GM12891 (cell line): ENCODE measurements around the gene DAZAP2.

ENCODE experiments used
- POLR2A ChIP-seq: IDR thresholded peaks from 2 replicates; pipeline ENCODE4 v1.6.1; 2011; ENCODE audit warnings: low read depth, low read length, control low read depth
- POLR2AphosphoS5 ChIP-seq: IDR thresholded peaks from 2 replicates; pipeline ENCODE4 v1.6.1; 2011; ENCODE audit warnings: low read depth, low read length, control low read depth
- TAF1 ChIP-seq: IDR thresholded peaks from 2 replicates; pipeline ENCODE4 v1.6.1; 2011; ENCODE audit warnings: low read depth, low read length, control low read depth

- no peak for TF ChIP-seq POLR2A
- TF ChIP-seq TAF1 = no peak
- no peak for TF ChIP-seq POLR2AphosphoS5
Observed at GRCh38 chr12:51202718-51203117, 35.9 kb upstream of the DAZAP2 start.
